Measurements from ENCODE around the gene DUSP10.

DUSP10 gene

GRCh38 chr1:221696027-221696426, 45.9 kb downstream of the DUSP10 start:
- no peak for DNase-seq (ENCODE audit: low read depth in 3 of 3)

GRCh38 chr1:221695301-221695700, 46.6 kb downstream of the DUSP10 start:
- DNase-seq (ENCODE audit: low read depth in 3 of 3): no peak

GRCh38 chr1:221694109-221694508, 47.8 kb downstream of the DUSP10 start:
- DNase-seq (ENCODE audit: low read depth in 3 of 3): no peak

GRCh38 chr1:221693087-221693486, 48.8 kb downstream of the DUSP10 start:
- DNase-seq (ENCODE audit: low read depth in 3 of 3): no peak

- DNase-seq (ENCODE audit: low read depth in 3 of 3): no peak
Measured at GRCh38 chr1:221692643-221693042, 49.2 kb downstream of the DUSP10 start.

GRCh38 chr1:221691261-221691660, 50.6 kb downstream of the DUSP10 start:
- DNase-seq (ENCODE audit: low read depth in 3 of 3): no peak

- no peak for DNase-seq (ENCODE audit: low read depth in 3 of 3)
Measured at GRCh38 chr1:221690858-221691257, 51.0 kb downstream of the DUSP10 start.

GRCh38 chr1:221689138-221689537, 52.8 kb downstream of the DUSP10 start:
- no peak for DNase-seq (ENCODE audit: low read depth in 3 of 3)

- DNase-seq (ENCODE audit: low read depth in 3 of 3): no peak
Measured at GRCh38 chr1:221688488-221688843, 53.4 kb downstream of the DUSP10 start.

- DNase-seq (ENCODE audit: low read depth in 3 of 3): no peak
Measured at GRCh38 chr1:221687836-221688487, 53.9 kb downstream of the DUSP10 start.

GRCh38 chr1:221683681-221684080, 58.2 kb downstream of the DUSP10 start:
- DNase-seq (ENCODE audit: low read depth in 3 of 3): no peak

- DNase-seq (ENCODE audit: low read depth in 3 of 3): no peak
Measured at GRCh38 chr1:221680085-221680484, 61.8 kb downstream of the DUSP10 start.

GRCh38 chr1:221678014-221678413, 63.9 kb downstream of the DUSP10 start:
- no peak for DNase-seq (ENCODE audit: low read depth in 3 of 3)

GRCh38 chr1:221675880-221676800, 65.7 kb downstream of the DUSP10 start:
- DNase-seq (ENCODE audit: low read depth in 3 of 3): no peak

GRCh38 chr1:221672965-221673364, 68.9 kb downstream of the DUSP10 start:
- DNase-seq (ENCODE audit: low read depth in 3 of 3): no peak

- no peak for DNase-seq (ENCODE audit: low read depth in 3 of 3)
Measured at GRCh38 chr1:221672239-221672645, 69.6 kb downstream of the DUSP10 start.

- DNase-seq (ENCODE audit: low read depth in 3 of 3): no peak
Measured at GRCh38 chr1:221670081-221670480, 71.8 kb downstream of the DUSP10 start.

GRCh38 chr1:221669441-221669840, 72.4 kb downstream of the DUSP10 start:
- DNase-seq (ENCODE audit: low read depth in 3 of 3): no peak

GRCh38 chr1:221667504-221667903, 74.4 kb downstream of the DUSP10 start:
- DNase-seq (ENCODE audit: low read depth in 3 of 3): no peak

- DNase-seq (ENCODE audit: low read depth in 3 of 3): no peak
Measured at GRCh38 chr1:221664253-221664652, 77.6 kb downstream of the DUSP10 start.

GRCh38 chr1:221663321-221663720, 78.6 kb downstream of the DUSP10 start:
- DNase-seq (ENCODE audit: low read depth in 3 of 3): no peak

- no peak for DNase-seq (ENCODE audit: low read depth in 3 of 3)
Measured at GRCh38 chr1:221655766-221656305, 86.1 kb downstream of the DUSP10 start.

Measured in stimulated activated CD4-positive, alpha-beta T cell treated with anti-CD3 and anti-CD28 coated beads, TNF-alpha, amount 100 ng/mL, for 4 hours (primary cell).